Osteoblast (primary cell): ENCODE results near the gene CMIP. TPM values are rescaled to one million over a fixed set of nuclear protein-coding genes. Genes with fewer than 3 reads are reported as not detected.
A peak's percentile ranks its signal among the peaks of the same experiment; 100 is the strongest.

Source experiments
- DNase-seq: peaks from one replicate; pipeline ENCODE4 v3.0.0; 2011; ENCODE audit warnings: low spot score, mixed read lengths; ENCODE audit not compliant: insufficient read length; ENCODE audit errors: missing footprints
- H2AFZ ChIP-seq: 2 replicates; pipeline ENCODE4 v1.6.0; 2011; ENCODE audit warnings: mild to moderate bottlenecking, low read length
- H3K27ac ChIP-seq: 2 replicates; pipeline ENCODE4 v1.5.1; 2011; ENCODE audit warnings: mild to moderate bottlenecking, low read depth, low read length, moderate library complexity
- H3K27me3 ChIP-seq: 2 replicates; pipeline ENCODE4 v1.6.0; 2012; ENCODE audit warnings: mild to moderate bottlenecking, control low read depth, inconsistent platforms, low read length, moderate library complexity; ENCODE audit not compliant: insufficient read depth
- H3K36me3 ChIP-seq: 2 replicates; pipeline ENCODE4 v1.5.1; 2011; ENCODE audit warnings: mild to moderate bottlenecking, low read length, control low read depth, moderate library complexity; ENCODE audit not compliant: insufficient read depth
- H3K4me1 ChIP-seq: 2 replicates; pipeline ENCODE4 v1.5.1; 2011; ENCODE audit warnings: mild to moderate bottlenecking, low read length, control low read depth, moderate library complexity; ENCODE audit not compliant: insufficient read depth
- H3K4me2 ChIP-seq: 2 replicates; pipeline ENCODE4 v1.6.0; 2011; ENCODE audit warnings: mild to moderate bottlenecking, low read length; ENCODE audit not compliant: insufficient read depth
- H3K4me3 ChIP-seq: fragments of 200-600 bp; sonication (generic); 3 replicates; pipeline ENCODE4 v1.5.1; 2012; ENCODE audit warnings: mild to moderate bottlenecking, low read length, inconsistent platforms; ENCODE audit not compliant: insufficient read depth
- H3K79me2 ChIP-seq: 2 replicates; pipeline ENCODE4 v1.6.0; 2012; ENCODE audit warnings: mild to moderate bottlenecking, low read length, control low read depth, inconsistent platforms; ENCODE audit not compliant: insufficient read depth
- H3K9me3 ChIP-seq: 2 replicates; pipeline ENCODE4 v1.5.1; 2011; ENCODE audit warnings: low read depth, low read length, control low read depth
- H4K20me1 ChIP-seq: 2 replicates; pipeline ENCODE4 v1.6.0; 2012; ENCODE audit warnings: mild to moderate bottlenecking, low read length, control low read depth; ENCODE audit not compliant: insufficient read depth
- total RNA-seq: library from RNA; depleted of rRNA; stranded (reverse); fragments of >200 nt; gene quantifications from 2 replicates; pipeline ENCODE4 v1.2.3, GENCODE V29; 2012
- TF ChIP-seq, protein P1 (sequence below): IDR thresholded peaks from 2 replicates; pipeline ENCODE4 v1.5.1; 2011; ENCODE audit warnings: mild to moderate bottlenecking, low read depth, low read length, moderate library complexity; ENCODE audit errors: extremely low read depth

The CMIP gene
- total RNA-seq, 1 donor: 8.3 TPM

DNA sequence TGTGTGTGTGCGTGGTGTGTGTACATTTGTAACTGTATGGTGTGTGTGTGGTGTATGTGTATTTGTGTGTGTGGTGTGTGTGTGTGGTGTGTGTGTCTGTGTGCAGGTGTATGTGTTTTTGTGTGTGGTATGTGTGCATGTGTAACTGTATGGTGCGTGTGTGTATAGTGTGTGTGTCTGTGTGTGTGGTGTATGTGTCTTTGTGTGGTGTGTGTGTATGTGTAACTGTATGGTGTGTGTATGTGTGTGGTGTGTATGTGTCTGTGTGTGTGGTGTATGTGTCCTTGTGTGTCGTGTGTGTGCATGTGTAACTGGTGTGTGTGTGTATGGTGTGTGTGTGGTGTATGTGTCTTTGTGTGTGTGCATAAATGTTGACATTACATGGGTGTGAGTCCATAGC is 170.8 kb downstream of the CMIP start:
- DNase-seq: no peak
- Histone ChIP-seq H3K27ac (no peak overlapping the region), H3K4me2 (no peak overlapping the region), H3K4me3 (no peak overlapping the region), H4K20me1 (peaks cover 58% of the 10 kb centered on the region), H3K36me3 (no peaks in the 10 kb centered on the region), H3K9me3 (no peaks in the 10 kb centered on the region), H3K27me3 (no peaks in the 10 kb centered on the region), H3K79me2 (peaks cover 14% of the 10 kb centered on the region), H2AFZ (no peak overlapping the region), H3K4me1 (peaks cover 11% of the 10 kb centered on the region)
- TF ChIP-seq, protein P1, sequence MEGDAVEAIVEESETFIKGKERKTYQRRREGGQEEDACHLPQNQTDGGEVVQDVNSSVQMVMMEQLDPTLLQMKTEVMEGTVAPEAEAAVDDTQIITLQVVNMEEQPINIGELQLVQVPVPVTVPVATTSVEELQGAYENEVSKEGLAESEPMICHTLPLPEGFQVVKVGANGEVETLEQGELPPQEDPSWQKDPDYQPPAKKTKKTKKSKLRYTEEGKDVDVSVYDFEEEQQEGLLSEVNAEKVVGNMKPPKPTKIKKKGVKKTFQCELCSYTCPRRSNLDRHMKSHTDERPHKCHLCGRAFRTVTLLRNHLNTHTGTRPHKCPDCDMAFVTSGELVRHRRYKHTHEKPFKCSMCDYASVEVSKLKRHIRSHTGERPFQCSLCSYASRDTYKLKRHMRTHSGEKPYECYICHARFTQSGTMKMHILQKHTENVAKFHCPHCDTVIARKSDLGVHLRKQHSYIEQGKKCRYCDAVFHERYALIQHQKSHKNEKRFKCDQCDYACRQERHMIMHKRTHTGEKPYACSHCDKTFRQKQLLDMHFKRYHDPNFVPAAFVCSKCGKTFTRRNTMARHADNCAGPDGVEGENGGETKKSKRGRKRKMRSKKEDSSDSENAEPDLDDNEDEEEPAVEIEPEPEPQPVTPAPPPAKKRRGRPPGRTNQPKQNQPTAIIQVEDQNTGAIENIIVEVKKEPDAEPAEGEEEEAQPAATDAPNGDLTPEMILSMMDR: no peak

DNA sequence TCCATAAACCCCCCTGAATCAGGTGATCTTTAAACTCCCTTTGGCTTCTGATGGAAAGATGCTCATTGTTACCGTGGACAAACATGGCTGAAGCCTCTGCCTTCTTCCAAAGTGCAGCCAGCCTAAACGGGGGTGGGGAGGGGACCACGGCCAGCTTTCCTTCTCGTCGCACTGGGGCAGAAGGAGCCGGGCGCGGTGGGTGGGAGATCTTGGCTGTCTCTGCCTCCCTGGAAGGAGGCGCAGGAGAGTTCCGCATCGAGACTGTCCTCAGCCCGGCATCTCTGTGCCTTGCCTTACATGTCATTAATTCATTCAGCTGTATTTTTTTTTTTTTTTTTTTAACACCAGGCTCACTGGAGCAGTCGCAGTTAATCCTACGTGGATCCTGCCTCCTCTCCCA is 171.2 kb downstream of the CMIP start:
- Histone ChIP-seq H3K4me3 (no peak overlapping the region), H3K27me3 (no peaks in the 10 kb centered on the region), H3K27ac (no peak overlapping the region), H3K9me3 (no peaks in the 10 kb centered on the region), H4K20me1 (peaks cover 58% of the 10 kb centered on the region), H3K36me3 (no peaks in the 10 kb centered on the region), H3K79me2 (peaks cover 14% of the 10 kb centered on the region), H3K4me1 (peaks cover 7% of the 10 kb centered on the region), H3K4me2 (no peak overlapping the region), H2AFZ (no peak overlapping the region)
- no peak for DNase-seq
- TF ChIP-seq, protein P1: no peak

DNA sequence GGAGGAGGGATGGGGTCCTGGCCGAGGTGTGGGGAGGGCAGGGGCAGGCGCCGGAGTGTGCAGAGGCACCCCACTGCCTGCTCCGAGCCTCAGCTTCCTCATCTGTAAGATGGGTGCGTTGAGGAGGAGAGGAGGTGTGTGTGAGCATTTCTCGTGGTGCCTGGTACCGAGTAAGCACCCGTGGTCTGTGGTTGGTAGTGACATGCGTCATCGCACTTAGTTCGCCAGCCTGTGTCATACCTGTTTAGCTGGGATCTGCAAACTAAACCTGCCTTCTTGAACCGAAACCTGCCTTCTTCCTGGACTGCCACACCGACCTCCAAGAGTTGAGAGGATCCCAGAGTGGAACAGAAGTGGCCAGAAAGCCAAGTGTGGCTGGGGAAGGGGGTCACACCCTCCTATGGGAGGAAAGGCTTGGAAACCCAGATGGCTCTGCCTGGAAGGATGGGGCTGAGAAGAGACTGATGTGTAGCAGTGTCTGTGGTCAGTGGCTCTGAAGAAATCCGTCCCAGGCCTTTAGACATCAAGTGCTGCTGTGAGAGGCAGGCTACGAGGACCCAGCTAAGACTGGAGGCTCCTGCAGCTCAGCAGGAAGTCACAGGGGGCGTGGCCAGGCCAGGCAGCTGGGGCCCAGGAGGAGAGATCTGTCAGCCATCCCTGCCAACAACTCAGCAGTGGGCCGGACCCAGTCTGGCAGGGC is 171.9 kb downstream of the CMIP start:
- Histone ChIP-seq H3K9me3 (no peaks in the 10 kb centered on the region), H3K4me1 (peaks cover 6% of the 10 kb centered on the region), H2AFZ (no peak overlapping the region), H3K4me3 (no peak overlapping the region), H3K27me3 (no peaks in the 10 kb centered on the region), H3K36me3 (no peaks in the 10 kb centered on the region), H3K27ac (no peak overlapping the region), H4K20me1 (peaks cover 54% of the 10 kb centered on the region), H3K79me2 (peaks cover 14% of the 10 kb centered on the region), H3K4me2 (no peak overlapping the region)
- TF ChIP-seq, protein P1: no peak
- DNase-seq: peak; percentile 91

DNA sequence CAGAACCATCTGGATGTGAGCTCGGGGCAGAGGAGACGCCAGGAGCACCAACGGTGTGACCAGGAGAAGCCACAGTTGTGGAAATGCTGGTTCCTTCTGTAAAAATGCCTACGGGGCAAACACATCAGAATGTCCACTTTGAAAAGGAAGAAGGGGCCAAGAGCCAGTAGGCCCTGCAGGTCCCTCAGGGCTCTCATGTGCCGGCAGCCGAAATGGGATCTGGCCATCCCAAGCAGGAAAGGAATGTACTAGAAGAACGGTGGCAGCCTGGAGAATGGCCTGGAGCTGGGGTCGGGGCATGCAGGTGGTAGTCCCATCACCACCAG is 172.4 kb downstream of the CMIP start:
- Histone ChIP-seq H3K27ac (no peak overlapping the region), H4K20me1 (peaks cover 54% of the 10 kb centered on the region), H3K9me3 (no peaks in the 10 kb centered on the region), H3K4me2 (no peak overlapping the region), H2AFZ (no peak overlapping the region), H3K36me3 (no peaks in the 10 kb centered on the region), H3K4me3 (no peak overlapping the region), H3K4me1 (peaks cover 6% of the 10 kb centered on the region), H3K79me2 (peaks cover 14% of the 10 kb centered on the region), H3K27me3 (no peaks in the 10 kb centered on the region)
- no peak for DNase-seq
- TF ChIP-seq, protein P1: no peak
